LoVo (cell line): ENCODE data around the gene PTGR1.

ENCODE experiments used
- DNase-seq: peaks from one replicate; pipeline ENCODE4 v3.0.0-alpha.2; 2016; ENCODE audit warnings: low spot score

Gene PTGR1

DNA sequence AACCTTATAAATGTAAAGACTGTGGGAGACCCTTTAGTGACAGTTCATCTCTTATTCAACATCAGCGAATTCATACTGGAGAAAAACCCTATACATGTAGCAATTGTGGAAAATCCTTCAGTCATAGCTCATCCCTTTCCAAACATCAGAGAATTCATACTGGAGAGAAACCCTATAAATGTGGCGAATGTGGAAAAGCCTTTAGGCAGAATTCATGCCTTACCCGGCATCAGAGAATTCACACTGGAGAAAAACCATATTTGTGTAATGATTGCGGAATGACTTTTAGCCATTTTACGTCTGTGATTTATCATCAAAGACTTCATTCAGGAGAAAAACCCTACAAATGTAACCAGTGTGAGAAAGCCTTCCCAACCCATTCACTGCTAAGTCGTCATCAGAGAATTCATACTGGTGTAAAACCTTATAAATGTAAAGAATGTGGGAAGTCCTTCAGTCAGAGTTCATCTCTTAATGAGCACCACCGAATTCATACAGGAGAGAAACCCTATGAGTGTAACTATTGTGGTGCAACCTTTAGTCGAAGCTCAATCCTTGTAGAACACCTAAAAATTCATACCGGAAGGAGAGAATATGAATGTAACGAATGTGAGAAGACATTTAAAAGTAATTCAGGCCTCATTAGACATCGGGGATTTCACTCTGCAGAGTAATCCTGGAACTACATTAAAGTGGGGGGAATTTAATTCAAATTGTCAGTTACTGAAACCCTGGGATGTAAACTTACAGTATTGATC lies 56.8 kb downstream of the PTGR1 start:
- no peak for DNase-seq

DNA sequence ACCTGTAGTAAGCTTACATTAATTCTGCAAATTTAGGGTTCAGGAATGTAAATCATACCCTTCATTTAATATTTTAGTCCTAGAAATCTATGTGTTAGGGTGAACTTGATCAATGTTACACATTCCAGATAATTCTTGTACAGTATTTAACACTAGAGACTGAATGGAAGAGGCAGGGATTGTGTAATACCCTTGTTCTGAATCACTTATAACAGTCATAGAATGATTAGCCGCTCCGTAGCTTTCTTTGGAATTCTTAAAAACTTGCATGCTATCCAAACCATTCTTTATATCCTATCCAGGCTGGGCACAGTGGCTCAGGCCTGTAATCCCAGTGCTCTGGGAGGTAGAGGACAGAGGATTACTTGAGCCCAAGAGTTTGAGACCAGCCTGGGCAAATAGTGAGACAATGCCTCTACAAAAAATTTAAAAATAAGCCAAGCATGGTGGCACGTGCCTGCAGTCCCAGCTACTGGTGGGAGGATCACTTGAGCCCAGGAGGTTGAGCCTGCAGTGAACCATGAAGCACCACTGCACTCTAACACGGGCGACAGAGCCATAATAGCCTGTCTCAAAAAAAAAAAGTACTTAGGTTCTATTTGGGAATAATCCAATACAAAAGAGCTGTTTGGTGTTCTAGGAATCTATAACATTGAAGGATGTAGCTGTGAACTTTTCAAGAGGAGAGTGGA lies 66.2 kb downstream of the PTGR1 start:
- no peak for DNase-seq

DNA sequence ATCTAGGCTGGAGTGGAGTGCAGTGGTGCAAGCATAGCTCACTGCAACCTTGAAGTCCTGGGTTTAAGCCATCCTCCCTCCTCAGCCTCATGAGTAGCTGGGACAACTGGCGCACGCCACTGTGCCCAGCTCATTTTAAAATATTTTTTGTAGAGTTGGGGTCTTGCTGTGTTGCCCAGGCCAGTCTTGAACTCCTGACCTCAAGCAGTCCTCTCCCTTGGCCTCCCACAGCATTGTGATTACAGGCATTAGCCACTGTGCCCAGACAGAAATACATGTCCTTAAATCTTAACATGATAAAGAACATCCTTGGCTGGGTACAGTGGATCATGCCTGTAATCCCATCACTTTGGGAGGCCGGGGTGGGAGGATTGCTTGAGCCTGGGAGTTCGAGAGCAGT lies 67.7 kb downstream of the PTGR1 start:
- no peak for DNase-seq

DNA sequence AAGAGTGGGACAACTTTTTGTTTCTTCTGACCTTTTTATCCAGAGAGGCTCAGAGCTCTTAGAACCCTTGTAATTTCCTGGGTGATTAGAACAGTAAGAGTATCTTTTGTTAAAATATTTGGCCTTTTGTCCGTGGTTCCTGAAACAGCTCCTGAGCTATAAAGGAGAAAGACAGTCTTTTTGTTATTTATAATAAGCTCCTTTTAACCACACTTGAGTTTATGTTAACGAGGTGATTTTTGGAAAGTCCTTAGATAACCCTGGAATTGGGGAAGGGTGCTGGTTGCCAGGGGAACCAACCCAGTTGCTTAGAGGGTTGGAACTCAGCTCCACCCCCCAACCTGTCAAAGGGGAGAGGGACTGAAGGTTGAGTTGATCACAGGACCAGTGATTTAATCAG lies 69.7 kb downstream of the PTGR1 start:
- no peak for DNase-seq

DNA sequence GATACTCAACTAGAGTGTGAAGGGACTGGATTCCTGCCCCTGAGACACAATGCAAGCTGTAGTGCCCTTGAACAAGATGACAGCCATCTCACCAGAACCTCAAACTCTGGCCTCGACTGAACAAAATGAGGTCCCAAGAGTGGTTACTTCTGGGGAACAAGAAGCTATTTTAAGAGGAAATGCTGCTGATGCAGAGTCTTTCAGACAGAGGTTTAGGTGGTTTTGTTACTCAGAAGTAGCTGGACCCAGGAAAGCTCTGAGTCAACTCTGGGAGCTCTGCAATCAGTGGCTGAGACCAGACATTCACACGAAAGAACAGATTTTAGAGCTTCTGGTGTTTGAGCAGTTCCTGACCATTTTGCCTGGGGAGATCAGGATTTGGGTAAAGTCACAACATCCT lies 72.1 kb downstream of the PTGR1 start:
- no peak for DNase-seq

DNA sequence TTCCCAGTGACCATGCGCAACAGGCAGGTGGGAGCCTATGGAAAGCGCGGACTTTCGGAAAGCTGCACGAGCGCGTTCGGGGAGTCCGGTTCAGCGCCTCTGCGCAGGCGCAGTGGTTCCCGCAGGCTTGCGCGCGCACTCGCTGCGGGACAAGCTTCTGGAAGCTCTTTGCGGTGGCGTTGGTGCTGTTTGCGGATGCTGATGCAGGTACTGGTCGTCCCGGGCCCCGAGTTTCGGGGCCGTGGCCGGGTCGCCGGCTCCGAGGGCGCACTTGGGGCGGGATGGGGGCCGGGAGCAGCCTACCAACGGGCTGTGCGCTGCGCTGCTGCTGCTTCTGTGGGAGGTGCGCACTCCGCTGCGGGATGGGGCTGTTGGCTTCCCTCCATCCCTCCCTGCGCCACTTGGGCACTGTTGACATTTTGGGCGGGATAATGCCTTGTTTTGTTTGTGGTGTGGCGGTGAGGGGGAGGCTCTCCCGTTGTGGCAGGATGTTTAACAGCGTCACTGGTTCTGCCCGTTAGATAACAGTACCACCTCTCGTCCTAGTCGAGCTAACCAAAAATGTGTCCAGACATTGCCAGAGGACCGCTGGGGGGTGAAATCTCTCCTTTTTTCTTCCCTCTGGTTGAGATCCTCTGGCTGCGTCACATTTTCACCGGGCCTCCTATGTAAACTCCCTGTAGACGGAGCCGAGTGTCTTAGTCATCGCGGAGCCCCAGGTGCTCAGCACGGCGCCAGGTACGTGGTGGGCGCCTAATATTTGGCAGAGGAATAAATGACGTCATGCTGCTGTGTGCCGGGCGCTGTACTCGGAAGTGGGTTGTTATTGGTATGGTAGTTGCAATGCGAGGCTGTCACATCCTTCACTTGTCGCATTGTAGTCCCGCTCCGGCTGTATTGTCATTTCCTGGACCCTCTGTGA lies 74.1 kb downstream of the PTGR1 start, which contains the start of gene ZNF483:
TSS of gene ZNF483 (plus strand) at position 124 of the 922 bp plus-strand sequence. CDS start 2,217 bp downstream, outside the sequence.
- peak; percentile 59 for DNase-seq

DNA sequence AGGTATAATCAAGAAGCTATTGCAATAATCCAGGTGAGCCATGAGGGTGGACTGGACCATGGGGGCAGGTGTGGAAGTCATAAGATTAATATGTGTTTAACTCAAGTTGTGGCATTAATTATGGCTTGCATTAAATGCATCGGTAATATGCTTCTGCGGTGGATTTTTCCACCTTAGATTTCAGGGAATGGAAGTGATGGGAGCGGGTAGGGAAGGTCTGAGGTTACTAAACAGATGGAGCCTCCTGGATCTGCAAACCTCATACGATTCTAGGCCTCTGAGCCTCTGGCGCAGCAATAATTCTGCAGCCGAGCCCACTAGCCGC lies 74.8 kb downstream of the PTGR1 start:
- no peak for DNase-seq

DNA sequence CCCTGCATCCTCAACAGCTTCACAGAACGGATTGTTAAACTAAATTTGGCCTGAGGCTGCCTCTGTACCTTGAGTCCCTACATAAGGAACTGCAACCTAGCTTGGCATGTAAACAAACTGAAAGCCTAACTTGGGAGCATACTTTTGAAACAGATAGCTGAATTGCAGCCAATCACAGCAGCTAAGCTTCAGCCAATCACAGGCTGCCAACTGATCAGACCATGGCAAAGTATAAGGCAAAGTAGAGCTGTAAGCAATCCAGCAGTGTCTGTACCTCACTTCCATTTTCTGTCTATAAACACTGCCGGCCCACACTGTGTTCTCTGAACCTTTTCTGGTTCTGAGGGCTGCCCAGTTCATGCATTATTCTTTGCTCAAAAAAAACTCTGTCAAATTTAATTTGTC lies 83.4 kb downstream of the PTGR1 start:
- DNase-seq, result no peak

DNA sequence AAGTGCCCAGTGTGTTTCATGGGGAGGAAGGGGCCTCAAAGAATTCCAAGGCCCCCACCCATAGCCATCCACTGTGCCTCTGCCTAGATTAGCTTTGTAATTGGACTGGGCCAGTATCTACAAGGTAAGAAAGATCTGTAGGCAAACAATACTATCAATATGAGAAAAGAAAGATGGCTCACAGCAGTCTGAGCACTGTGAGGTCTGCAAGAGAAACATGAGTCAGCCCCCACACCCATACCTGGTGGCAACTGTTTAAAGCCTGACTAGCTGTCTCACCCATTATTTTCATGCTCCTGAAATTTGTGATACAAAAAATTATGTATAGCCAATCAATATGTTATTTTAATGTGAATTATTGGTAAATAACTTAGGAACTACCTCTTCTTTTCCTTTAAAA lies 84.5 kb downstream of the PTGR1 start:
- DNase-seq, result no peak
